DND-41 (cell line): ENCODE measurements around the gene TROAP.

Source experiments
- CTCF ChIP-seq: IDR thresholded peaks from 2 replicates; pipeline ENCODE4 v1.5.1; 2012; ENCODE audit warnings: borderline replicate concordance, low read length, moderate library complexity, mild to moderate bottlenecking; ENCODE audit not compliant: poor library complexity, severe bottlenecking; ENCODE audit errors: extremely low read depth
- EZH2 ChIP-seq: IDR thresholded peaks from 3 replicates; pipeline ENCODE4 v1.6.1; 2012; ENCODE audit warnings: borderline replicate concordance, low read depth, mild to moderate bottlenecking, moderate library complexity, low read length, inconsistent platforms; ENCODE audit not compliant: severe bottlenecking

DNA sequence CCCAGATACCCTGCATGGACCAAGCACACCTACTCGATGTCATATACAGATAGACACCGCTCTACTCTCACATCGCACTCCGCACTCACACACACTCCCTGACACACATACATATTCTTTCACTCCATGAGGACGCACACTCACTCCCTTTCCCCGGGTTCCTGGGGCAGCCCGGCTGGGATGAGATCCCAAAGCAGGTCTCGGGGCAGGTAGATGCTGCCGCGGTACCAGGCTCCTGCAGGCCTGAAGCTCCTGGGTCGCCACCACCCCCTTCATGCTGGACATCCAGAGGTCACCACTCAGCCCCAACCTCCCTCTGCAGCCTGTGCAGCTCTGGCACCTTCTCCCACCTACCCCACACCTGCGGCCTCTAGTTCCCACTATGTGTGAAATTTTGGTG is 11.6 kb downstream of the TROAP start:
- no peak for TF ChIP-seq CTCF
- TF ChIP-seq EZH2: no peak
